ENCODE data around the gene FNDC3B.

The FNDC3B gene

GRCh38 chr3:172065527-172065926 lies 26.1 kb downstream of the FNDC3B start:
- H3K27ac ChIP-seq = no peak overlapping the region
- TF ChIP-seq, protein P1, sequence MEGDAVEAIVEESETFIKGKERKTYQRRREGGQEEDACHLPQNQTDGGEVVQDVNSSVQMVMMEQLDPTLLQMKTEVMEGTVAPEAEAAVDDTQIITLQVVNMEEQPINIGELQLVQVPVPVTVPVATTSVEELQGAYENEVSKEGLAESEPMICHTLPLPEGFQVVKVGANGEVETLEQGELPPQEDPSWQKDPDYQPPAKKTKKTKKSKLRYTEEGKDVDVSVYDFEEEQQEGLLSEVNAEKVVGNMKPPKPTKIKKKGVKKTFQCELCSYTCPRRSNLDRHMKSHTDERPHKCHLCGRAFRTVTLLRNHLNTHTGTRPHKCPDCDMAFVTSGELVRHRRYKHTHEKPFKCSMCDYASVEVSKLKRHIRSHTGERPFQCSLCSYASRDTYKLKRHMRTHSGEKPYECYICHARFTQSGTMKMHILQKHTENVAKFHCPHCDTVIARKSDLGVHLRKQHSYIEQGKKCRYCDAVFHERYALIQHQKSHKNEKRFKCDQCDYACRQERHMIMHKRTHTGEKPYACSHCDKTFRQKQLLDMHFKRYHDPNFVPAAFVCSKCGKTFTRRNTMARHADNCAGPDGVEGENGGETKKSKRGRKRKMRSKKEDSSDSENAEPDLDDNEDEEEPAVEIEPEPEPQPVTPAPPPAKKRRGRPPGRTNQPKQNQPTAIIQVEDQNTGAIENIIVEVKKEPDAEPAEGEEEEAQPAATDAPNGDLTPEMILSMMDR (IDR thresholded peaks at IDR 0.05) = no peak
- no peak for TF ChIP-seq ZFX (IDR thresholded peaks at IDR 0.05; ENCODE audit: borderline replicate concordance)

DNA sequence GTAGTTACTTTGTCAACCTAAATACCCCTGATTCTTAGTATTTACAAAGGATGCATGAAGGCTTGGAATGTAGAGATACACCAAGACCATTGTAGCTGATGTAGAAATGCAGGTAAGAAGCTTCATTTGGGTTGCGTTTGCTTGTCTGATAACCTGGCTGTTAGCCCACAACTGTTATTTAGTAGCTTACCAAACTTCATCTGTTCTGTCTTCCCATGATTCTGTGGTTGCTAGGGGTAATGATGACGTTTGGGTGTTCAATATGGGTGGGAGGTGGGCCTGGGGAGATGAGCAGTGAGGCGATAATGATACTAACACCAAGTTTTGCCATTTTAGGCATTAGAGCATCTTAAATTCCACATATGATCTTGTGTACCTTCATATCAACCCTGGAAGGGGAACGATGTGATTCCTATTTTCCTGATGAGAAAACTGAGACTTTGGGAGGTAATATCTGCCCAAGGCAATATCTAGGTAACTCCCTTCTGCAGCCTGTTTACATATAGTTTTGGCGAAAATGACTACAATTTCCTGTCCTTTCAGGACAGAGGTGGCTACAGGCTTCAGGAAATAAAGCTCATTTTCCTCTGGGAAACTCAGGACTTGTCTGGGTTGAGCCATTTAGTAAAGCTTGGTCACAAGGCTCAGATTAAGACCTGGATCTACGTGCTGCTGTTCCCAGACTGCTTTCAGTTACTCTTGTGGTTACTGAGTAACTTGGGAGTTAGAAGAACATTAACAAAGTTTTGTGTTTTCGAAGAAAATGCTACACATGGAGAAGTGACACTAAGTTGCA lies 26.8 kb downstream of the FNDC3B start:
- TF ChIP-seq ZFX (IDR thresholded peaks at IDR 0.05; ENCODE audit: borderline replicate concordance) = no peak
- TF ChIP-seq, protein P1 (IDR thresholded peaks at IDR 0.05) = no peak
- no peak overlapping the region for H3K27ac ChIP-seq

- H3K27ac ChIP-seq = no peak overlapping the region
- TF ChIP-seq ZFX (IDR thresholded peaks at IDR 0.05; ENCODE audit: borderline replicate concordance) = no peak
- TF ChIP-seq, protein P1 (IDR thresholded peaks at IDR 0.05) = no peak
These were observed 27.8 kb downstream of the FNDC3B start for GRCh38 chr3:172066880-172067796.

DNA sequence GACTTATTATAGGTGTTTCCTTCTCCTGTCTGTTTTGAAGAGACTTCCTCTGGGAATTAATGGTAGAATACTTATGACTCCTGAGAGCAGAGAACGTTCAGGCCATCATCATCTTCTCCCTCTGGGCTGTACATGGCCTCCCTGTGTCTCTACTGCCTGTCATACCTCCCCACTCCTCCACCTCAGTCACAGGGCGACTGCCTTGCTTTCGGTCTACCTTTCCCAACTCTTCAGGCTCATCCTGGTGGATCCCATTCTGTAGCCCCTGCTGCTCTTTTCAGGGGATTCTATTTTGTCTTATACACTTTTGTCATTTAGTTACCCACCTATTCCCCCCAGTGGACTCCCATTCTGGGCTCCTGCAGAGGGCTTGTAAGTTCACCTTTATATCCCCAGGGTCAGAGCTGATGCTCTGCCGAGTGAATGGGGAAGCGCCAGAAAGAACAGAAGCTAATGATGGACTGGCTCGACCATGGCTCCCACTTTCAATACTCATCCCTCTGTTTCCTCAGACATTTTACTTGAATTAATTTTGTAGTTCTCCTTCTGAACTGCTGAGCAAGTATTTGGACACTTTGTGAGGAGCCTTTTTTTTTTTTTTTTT lies 28.6 kb downstream of the FNDC3B start:
- TF ChIP-seq, protein P1 (IDR thresholded peaks at IDR 0.05) = no peak
- TF ChIP-seq ZFX (IDR thresholded peaks at IDR 0.05; ENCODE audit: borderline replicate concordance) = no peak
- no peak overlapping the region for H3K27ac ChIP-seq

- no peak overlapping the region for H3K27ac ChIP-seq
These were observed 29.6 kb downstream of the FNDC3B start for GRCh38 chr3:172068977-172069376.

GRCh38 chr3:172069478-172069877 lies 30.1 kb downstream of the FNDC3B start:
- no peak overlapping the region for H3K27ac ChIP-seq
- TF ChIP-seq, protein P1 (IDR thresholded peaks at IDR 0.05) = no peak
- TF ChIP-seq ZFX (IDR thresholded peaks at IDR 0.05; ENCODE audit: borderline replicate concordance) = no peak

More at GRCh38 chr3:172068977-172069376, 29.6 kb downstream of the FNDC3B start:
- no peak for TF ChIP-seq ZFX (IDR thresholded peaks at IDR 0.05; ENCODE audit: borderline replicate concordance)
- TF ChIP-seq, protein P1 (IDR thresholded peaks at IDR 0.05) = no peak
